Chondrocyte (in vitro differentiated cells): ENCODE measurements around the gene SLC13A3. TPM values are rescaled to one million over a fixed set of nuclear protein-coding genes. Genes with fewer than 3 reads are reported as not detected.
A peak's percentile ranks its signal among the peaks of the same experiment; 100 is the strongest.

Source experiments
- DNase-seq: peaks from one replicate; pipeline ENCODE4 v3.0.0; 2021; ENCODE audit warnings: mixed read lengths, low spot score
- H3K27ac Mint-ChIP-seq: one replicate; pipeline ENCODE4 v1.8.0; 2021; ENCODE audit warnings: mild to moderate bottlenecking, moderate library complexity, mixed read lengths; ENCODE audit not compliant: unreplicated experiment
- H3K27me3 Mint-ChIP-seq: 2 replicates; pipeline ENCODE4 v1.8.0; 2021; ENCODE audit warnings: low read depth, mixed read lengths
- H3K36me3 Mint-ChIP-seq: 2 replicates; pipeline ENCODE4 v1.8.0; 2021; ENCODE audit warnings: low read depth, mixed read lengths
- H3K4me1 Mint-ChIP-seq: 2 replicates; pipeline ENCODE4 v1.8.0; 2021; ENCODE audit warnings: low read depth, mild to moderate bottlenecking, mixed read lengths
- H3K4me3 Mint-ChIP-seq: one replicate; pipeline ENCODE4 v1.8.0; 2021; ENCODE audit warnings: mild to moderate bottlenecking, moderate library complexity, mixed read lengths; ENCODE audit not compliant: unreplicated experiment
- H3K9me3 Mint-ChIP-seq: 2 replicates; pipeline ENCODE4 v1.8.0; 2021; ENCODE audit warnings: low read depth, mixed read lengths
- total RNA-seq: library from RNA; stranded (reverse); gene quantifications from 3 replicates; pipeline ENCODE4 v1.2.1, GENCODE V29; 2021
- TF ChIP-seq, protein P1 (sequence below): fragments of 200-600 bp; sonication (generic); IDR thresholded peaks from 2 replicates; pipeline ENCODE4 v1.5.0; 2021; ENCODE audit warnings: antibody characterized with exemption, mild to moderate bottlenecking, moderate library complexity

SLC13A3 gene
- total RNA-seq, 1 donor from 2014 or later = 2.5 TPM

GRCh38 chr20:46573788-46574584 lies 77.3 kb downstream of the SLC13A3 start:
- H3K36me3 Mint-ChIP-seq = no peaks in the 10 kb centered on the region
- TF ChIP-seq, protein P1, sequence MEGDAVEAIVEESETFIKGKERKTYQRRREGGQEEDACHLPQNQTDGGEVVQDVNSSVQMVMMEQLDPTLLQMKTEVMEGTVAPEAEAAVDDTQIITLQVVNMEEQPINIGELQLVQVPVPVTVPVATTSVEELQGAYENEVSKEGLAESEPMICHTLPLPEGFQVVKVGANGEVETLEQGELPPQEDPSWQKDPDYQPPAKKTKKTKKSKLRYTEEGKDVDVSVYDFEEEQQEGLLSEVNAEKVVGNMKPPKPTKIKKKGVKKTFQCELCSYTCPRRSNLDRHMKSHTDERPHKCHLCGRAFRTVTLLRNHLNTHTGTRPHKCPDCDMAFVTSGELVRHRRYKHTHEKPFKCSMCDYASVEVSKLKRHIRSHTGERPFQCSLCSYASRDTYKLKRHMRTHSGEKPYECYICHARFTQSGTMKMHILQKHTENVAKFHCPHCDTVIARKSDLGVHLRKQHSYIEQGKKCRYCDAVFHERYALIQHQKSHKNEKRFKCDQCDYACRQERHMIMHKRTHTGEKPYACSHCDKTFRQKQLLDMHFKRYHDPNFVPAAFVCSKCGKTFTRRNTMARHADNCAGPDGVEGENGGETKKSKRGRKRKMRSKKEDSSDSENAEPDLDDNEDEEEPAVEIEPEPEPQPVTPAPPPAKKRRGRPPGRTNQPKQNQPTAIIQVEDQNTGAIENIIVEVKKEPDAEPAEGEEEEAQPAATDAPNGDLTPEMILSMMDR = no peak
- no peaks in the 10 kb centered on the region for H3K9me3 Mint-ChIP-seq
- H3K4me1 Mint-ChIP-seq = peaks cover 12% of the 10 kb centered on the region
- H3K27ac Mint-ChIP-seq = no peak overlapping the region
- no peak overlapping the region for H3K4me3 Mint-ChIP-seq
- peaks cover 7% of the 10 kb centered on the region for H3K27me3 Mint-ChIP-seq
- no peak for DNase-seq

DNA sequence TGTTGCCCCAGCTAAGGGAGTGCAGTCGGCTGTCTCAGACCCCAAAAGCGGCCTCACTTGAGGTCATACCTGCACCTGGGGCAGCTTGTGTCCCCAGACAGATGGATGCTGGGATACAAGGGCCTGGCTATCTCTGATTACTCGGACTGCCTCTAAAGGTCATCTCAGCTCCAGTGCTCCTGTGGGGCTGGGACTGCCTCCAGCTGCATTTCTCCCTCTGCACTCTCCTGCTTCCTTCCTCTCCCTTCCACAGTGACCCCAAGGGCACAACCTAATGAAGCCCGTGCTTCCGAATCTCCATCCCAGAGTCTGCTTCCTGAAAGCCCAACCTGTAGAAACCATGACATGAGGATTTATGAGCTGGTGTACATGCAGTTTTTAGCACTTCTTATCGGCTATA lies 78.0 kb downstream of the SLC13A3 start:
- no peak overlapping the region for H3K4me3 Mint-ChIP-seq
- H3K27me3 Mint-ChIP-seq = peaks cover 7% of the 10 kb centered on the region
- H3K9me3 Mint-ChIP-seq = no peaks in the 10 kb centered on the region
- no peak for DNase-seq
- H3K36me3 Mint-ChIP-seq = no peaks in the 10 kb centered on the region
- peaks cover 17% of the 10 kb centered on the region for H3K4me1 Mint-ChIP-seq
- TF ChIP-seq, protein P1 = no peak
- H3K27ac Mint-ChIP-seq = no peak overlapping the region

DNA sequence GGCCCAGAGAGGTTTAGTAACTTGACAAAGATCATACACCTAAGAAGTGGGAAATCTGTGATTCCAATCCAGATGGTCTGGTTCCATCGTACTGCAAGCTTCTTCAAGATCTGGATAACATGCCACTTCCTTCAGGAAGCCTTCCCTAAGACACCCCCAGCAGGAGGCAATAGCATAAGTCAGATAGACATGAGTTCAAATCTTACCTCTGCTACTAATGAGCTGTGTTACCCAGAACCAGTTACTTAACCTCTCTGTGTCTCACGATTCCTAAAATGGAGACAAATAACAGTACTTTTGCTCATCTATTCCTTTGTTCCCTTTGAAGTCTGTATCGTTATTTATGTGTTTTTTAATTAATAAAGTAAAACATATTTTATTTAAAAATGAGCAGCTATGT lies 78.5 kb downstream of the SLC13A3 start:
- TF ChIP-seq, protein P1 = no peak
- H3K27me3 Mint-ChIP-seq = peaks cover 7% of the 10 kb centered on the region
- H3K4me1 Mint-ChIP-seq = peaks cover 17% of the 10 kb centered on the region
- no peak overlapping the region for H3K4me3 Mint-ChIP-seq
- H3K36me3 Mint-ChIP-seq = no peaks in the 10 kb centered on the region
- no peaks in the 10 kb centered on the region for H3K9me3 Mint-ChIP-seq
- no peak overlapping the region for H3K27ac Mint-ChIP-seq
- DNase-seq = no peak

- H3K36me3 Mint-ChIP-seq = no peaks in the 10 kb centered on the region
- H3K27ac Mint-ChIP-seq = no peak overlapping the region
- no peak for DNase-seq
- no peaks in the 10 kb centered on the region for H3K9me3 Mint-ChIP-seq
- TF ChIP-seq, protein P1 = no peak
- H3K4me3 Mint-ChIP-seq = peak overlapping the region; percentile 35
- peaks cover 17% of the 10 kb centered on the region for H3K4me1 Mint-ChIP-seq
- H3K27me3 Mint-ChIP-seq = peaks cover 7% of the 10 kb centered on the region
These were observed 79.1 kb downstream of the SLC13A3 start for GRCh38 chr20:46572153-46572552.

DNA sequence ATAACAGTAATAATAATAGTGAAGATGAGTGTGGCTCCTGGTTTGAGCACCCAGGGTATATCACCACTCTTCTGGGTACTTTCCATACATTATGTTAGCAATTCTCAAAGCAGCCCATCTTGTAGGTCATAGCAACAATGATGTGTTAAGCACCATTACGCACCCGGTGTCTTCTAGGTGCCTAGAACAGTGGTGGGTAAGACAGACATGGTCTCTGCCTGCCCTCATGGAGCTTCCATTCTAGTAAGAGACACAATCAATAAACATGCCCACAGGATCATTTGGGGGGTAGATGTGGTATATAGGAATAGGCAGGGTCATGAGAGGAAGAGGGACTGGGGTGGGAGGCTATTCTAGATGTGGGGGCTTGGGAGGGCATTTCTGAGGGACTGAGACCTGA lies 79.8 kb downstream of the SLC13A3 start:
- DNase-seq = no peak
- peak overlapping the region; percentile 29 for H3K27ac Mint-ChIP-seq
- TF ChIP-seq, protein P1 = no peak
- no peaks in the 10 kb centered on the region for H3K9me3 Mint-ChIP-seq
- H3K4me1 Mint-ChIP-seq = peaks cover 17% of the 10 kb centered on the region
- no peaks in the 10 kb centered on the region for H3K36me3 Mint-ChIP-seq
- peaks cover 7% of the 10 kb centered on the region for H3K27me3 Mint-ChIP-seq
- no peak overlapping the region for H3K4me3 Mint-ChIP-seq
